ENCODE data around the gene SLCO2A1. TPM values are rescaled to one million over a fixed set of nuclear protein-coding genes. Genes with fewer than 3 reads are reported as not detected.
"Not testable (repeated sequence)": the region's sequence is repeated elsewhere in the genome, so short reads cannot be mapped to it uniquely, and the experiment has no call there.

The SLCO2A1 gene
- total RNA-seq, 1 donor from 2014 or later = 18.0 TPM

DNA sequence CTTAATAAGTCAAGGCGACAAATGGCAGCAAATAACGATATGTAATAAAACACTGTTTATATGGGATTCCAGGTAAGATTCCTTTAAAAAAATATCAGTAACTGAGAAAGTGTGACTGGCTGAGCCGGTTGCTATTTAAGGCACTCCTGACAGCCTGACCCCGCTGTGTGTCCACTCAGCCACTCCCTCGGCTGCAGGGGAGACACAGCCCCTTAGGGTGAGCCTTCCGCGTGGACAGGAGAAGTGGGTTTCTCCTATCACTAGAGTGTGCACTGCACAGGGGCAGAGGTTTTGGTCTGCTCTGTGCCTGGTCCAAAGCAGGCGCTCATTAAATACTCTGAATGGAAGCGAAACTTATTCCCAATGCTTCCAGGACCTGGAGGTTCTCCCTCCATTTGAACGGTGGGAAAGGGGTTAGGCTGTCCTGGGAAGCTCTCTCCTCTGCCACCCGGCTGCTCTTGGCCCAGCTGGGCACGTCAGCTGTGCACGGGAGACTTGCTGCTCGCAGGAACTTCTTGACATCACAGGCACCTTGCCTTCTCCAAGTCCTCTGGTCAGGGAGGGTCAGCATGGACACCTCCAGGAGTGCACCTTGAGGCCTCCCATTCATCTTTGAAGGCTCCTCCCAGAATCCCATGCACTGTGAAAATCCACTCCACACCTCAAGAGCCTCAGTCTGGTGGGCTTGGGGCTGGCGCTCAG, 43.3 kb upstream of the SLCO2A1 start:
- DNase-seq = no peak
- H3K27me3 ChIP-seq (ENCODE audit: low read depth) = no peaks in the 10 kb centered on the region
- H3K4me1 ChIP-seq = peaks cover 16% of the 10 kb centered on the region
- H3K36me3 ChIP-seq = no peaks in the 10 kb centered on the region
- H3K9me3 ChIP-seq (replicated peaks) = no peaks in the 10 kb centered on the region
- TF ChIP-seq, protein P1, sequence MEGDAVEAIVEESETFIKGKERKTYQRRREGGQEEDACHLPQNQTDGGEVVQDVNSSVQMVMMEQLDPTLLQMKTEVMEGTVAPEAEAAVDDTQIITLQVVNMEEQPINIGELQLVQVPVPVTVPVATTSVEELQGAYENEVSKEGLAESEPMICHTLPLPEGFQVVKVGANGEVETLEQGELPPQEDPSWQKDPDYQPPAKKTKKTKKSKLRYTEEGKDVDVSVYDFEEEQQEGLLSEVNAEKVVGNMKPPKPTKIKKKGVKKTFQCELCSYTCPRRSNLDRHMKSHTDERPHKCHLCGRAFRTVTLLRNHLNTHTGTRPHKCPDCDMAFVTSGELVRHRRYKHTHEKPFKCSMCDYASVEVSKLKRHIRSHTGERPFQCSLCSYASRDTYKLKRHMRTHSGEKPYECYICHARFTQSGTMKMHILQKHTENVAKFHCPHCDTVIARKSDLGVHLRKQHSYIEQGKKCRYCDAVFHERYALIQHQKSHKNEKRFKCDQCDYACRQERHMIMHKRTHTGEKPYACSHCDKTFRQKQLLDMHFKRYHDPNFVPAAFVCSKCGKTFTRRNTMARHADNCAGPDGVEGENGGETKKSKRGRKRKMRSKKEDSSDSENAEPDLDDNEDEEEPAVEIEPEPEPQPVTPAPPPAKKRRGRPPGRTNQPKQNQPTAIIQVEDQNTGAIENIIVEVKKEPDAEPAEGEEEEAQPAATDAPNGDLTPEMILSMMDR (IDR thresholded peaks at IDR 0.05; ENCODE audit: borderline replicate concordance) = no peak
- no peak overlapping the region for H3K27ac ChIP-seq (replicated peaks)
- no peak overlapping the region for H3K4me3 ChIP-seq
- intact Hi-C loops (cut with micrococcal nuclease) = no loop called here

GRCh38 chr3:134070281-134070680, 40.6 kb upstream of the SLCO2A1 start:
- H3K4me3 ChIP-seq; intact Hi-C loops (cut with micrococcal nuclease): not testable (repeated sequence)

GRCh38 chr3:134068429-134068828, 38.7 kb upstream of the SLCO2A1 start:
- DNase-seq = no peak
- no peaks in the 10 kb centered on the region for H3K27me3 ChIP-seq (ENCODE audit: low read depth)
- H3K4me3 ChIP-seq = no peak overlapping the region

More at GRCh38 chr3:134070281-134070680, 40.6 kb upstream of the SLCO2A1 start:
- H3K27ac ChIP-seq (replicated peaks); H3K9me3 ChIP-seq (replicated peaks); DNase-seq; H3K27me3 ChIP-seq (ENCODE audit: low read depth); H3K36me3 ChIP-seq: not testable (repeated sequence)
- peaks cover 37% of the 10 kb centered on the region for H3K4me1 ChIP-seq

GRCh38 chr3:134067531-134068161, 37.9 kb upstream of the SLCO2A1 start:
- H3K4me3 ChIP-seq = no peak overlapping the region
- no peaks in the 10 kb centered on the region for H3K9me3 ChIP-seq (replicated peaks)
- intact Hi-C loops (cut with micrococcal nuclease) = no loop called here
- H3K27ac ChIP-seq (replicated peaks) = peak overlapping the region; percentile 66
- no peaks in the 10 kb centered on the region for H3K36me3 ChIP-seq
- TF ChIP-seq, protein P1 (IDR thresholded peaks at IDR 0.05; ENCODE audit: borderline replicate concordance) = no peak
- peaks cover 28% of the 10 kb centered on the region for H3K4me1 ChIP-seq
- no peak for DNase-seq
- no peaks in the 10 kb centered on the region for H3K27me3 ChIP-seq (ENCODE audit: low read depth)

More at GRCh38 chr3:134068429-134068828, 38.7 kb upstream of the SLCO2A1 start:
- peaks cover 28% of the 10 kb centered on the region for H3K4me1 ChIP-seq
- intact Hi-C loops (cut with micrococcal nuclease) = no loop called here
- peak overlapping the region; percentile 66 for H3K27ac ChIP-seq (replicated peaks)
- no peaks in the 10 kb centered on the region for H3K9me3 ChIP-seq (replicated peaks)
- TF ChIP-seq, protein P1 (IDR thresholded peaks at IDR 0.05; ENCODE audit: borderline replicate concordance) = no peak
- H3K36me3 ChIP-seq = no peaks in the 10 kb centered on the region

- Histone ChIP-seq H3K36me3 (no peaks in the 10 kb centered on the region), H3K27ac (replicated peaks) (peak overlapping the region; percentile 66), H3K9me3 (replicated peaks) (no peaks in the 10 kb centered on the region), H3K4me3 (no peak overlapping the region), H3K27me3 (ENCODE audit: low read depth) (no peaks in the 10 kb centered on the region), H3K4me1 (peaks cover 28% of the 10 kb centered on the region)
- intact Hi-C loops (cut with micrococcal nuclease) = no loop called here
- TF ChIP-seq, protein P1 (IDR thresholded peaks at IDR 0.05; ENCODE audit: borderline replicate concordance) = no peak
- DNase-seq = no peak
Measured at GRCh38 chr3:134066651-134067530, 37.2 kb upstream of the SLCO2A1 start.

Measured in left ventricle myocardium inferior (tissue), 1 donor.